GM18858 (cell line): ENCODE results near the gene LAD1.

Experiments
- ATAC-seq: cut with Tn5 transposase; IDR thresholded peaks from one replicate; pipeline ENCODE4 v1.9.1; 2021; ENCODE audit not compliant: unreplicated experiment

Gene LAD1

DNA sequence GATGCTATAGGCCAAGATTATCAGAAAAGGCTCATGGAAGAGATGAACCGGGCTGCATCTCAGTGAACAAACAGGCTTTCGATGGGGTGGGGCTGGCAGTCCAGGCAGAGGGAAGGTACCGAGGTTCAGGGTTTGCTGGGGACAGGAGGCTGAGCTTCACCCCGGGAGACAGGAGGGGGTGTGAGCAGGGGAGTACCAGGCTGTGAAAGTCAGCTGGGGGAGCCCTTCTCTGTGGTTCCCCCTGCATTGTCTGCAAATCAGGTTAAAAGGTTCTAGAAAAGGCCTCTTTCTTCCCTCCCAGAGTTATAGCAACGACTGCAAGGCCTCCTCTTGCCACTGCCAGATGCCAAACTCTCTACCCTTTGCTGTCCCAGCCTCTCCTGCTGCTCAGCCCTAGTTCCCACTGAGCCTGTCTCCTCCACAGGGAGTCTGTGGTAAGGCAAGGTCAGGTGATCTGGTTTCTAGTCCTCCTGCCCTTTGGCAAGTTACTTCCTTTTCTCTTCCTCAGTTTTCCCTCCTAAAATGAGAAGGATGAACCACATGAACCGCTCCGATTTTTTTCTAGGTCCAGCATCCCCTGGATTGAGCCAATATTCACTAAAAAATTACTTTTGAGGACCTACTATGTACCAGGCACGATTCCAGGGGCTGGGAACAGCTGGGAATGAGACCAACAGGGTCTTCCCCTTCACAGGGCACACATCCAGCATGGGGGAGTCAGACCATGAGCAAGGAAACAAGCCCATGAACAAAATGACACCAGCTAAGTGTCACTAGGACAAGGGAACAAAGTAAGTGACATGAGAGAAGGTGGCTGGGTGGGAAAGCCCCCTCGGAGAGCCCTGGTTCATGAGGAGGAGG, 7.2 kb downstream of the LAD1 start:
- no peak for ATAC-seq

DNA sequence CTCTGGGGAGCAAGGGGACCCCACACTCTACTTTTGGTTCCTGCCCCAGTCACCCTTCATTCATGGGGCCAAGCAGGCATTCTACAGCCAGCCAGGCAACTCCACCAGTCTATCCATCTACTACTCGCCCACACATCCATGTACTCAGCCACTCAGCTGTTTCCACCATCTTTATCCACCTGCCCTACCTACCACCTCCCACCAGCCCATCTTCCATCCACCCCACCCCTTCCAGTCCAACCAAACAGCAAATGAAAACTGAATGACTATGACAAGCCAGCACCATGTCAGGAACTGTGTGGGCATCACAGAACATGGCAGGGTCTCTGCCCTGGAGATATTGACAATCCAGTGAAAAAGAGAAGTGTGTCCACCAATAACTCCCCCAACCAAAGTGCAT, 7.9 kb downstream of the LAD1 start:
- no peak for ATAC-seq

DNA sequence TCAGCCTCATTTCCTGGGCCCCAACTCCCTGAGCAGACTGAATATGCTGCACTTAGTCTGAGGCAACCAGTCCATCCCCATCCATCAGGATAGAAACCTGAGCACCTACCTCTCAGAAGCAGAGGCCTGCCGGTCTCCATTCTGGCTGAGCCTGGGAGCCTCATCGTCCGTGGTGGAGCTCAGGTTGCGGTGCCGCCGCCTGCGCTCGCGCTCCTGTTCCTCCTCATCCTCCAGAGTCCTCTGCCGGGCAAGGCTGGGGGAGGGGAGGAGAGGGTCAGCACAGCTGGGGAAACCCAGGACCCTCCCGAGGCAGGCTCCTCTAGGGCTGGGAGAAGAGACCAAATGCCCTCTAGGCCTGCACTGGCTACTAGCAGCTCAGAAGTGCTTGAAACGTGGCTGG, 10.1 kb downstream of the LAD1 start:
- ATAC-seq, result no peak

DNA sequence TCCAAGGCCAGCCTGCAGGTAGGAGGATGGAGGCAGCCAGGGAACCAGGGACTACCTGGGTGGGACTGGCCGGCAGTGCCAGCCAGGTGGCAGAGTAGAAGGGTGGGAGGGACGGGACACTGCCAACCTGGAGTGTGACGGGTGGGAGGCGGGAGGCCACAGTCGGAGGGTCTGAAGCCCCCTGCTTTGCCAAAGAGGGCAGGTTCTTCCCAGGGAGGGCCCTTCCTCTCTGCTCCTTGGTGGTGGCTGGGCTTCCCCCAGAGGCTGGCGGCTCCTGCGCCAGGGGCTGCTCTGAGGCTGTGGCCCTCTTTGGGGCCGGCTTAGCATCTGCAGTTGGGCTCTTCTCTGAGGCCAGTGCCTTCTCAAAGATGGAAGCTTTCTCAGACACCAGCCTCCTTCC, 12.9 kb downstream of the LAD1 start:
- ATAC-seq, result no peak

DNA sequence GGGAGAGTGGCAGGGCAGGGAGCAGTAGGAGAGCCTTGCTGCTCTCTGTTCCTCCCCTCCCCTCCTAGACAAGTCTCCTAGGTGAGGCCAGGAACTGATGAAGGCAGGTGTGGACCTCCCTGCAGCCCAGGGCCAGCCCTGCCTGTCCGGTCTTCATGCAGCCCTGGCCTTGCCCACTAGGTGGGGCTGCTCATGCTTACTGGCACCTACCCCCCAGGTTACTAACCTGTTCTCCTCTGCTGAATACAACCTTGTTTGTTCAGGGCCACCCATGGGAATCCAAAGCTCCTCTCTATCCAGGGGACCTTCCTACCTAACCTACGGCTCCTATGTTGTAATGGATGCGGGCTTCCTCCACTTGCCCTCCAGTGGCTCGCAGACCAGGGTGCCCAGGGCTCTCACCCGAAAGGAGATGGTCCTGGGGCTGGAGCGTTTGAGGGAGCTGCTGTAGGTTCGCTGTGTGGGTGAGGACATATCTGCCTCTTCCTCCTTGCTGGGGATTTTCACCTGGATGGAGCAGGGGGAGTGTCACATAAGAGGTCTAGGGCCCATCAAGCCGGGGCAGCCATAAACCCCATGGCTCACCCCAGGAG, 13.7 kb downstream of the LAD1 start:
- no peak for ATAC-seq

GRCh38 chr1:201384406-201384782, 14.7 kb downstream of the LAD1 start:
- ATAC-seq, result no peak

- ATAC-seq, result no peak
Observed at GRCh38 chr1:201383647-201384405, 15.3 kb downstream of the LAD1 start.

DNA sequence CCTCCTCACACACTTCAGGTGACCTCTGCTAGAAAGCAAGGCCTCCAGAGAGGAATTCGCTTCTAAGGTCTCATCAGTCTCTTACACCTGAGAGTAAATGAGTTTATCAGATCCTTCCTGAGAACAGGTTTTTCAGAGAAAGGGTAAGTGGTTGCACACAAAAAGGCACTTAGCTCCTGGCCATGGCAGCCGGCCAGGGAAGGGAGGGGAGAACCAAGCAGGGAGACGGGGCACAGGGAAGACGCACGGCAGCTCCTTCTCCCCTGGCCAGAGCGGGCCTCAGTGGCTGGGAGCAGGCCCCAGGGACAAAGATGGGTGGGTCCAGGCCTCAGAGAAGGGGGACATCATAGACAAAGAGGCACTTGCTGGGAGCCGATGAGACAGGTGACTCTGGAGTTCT, 18.0 kb downstream of the LAD1 start:
- no peak for ATAC-seq

DNA sequence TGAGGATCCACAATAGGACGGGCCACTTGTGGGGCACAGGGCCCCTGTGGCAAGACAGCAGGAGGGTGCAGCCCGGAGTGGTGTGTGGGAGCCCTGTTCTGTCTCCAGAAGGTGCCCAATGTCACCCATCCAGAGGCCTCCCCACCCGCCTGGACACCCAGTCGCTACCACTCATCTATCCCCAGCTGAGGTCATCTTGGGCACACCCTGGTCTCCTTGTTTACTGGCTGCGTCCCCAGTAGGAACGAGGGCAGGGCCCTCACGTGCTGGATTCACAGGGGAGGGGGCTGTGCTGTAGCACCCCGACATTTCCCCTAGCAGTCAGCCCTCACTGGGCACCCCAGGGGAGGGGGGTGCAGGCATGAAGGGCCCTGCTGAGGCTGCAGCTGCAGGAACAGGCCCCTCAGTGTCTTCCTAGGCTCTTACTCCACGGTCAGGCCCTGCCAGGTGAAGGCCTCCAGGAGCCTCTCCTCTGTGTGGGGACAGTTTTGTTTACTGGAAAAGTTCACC, 19.3 kb downstream of the LAD1 start:
- ATAC-seq, result no peak

- ATAC-seq, result no peak
Observed at GRCh38 chr1:201378804-201379203, 20.3 kb downstream of the LAD1 start.

- ATAC-seq, result no peak
Observed at GRCh38 chr1:201377611-201378092, 21.5 kb downstream of the LAD1 start, which contains the start of gene TNNT2. TNNT2 (minus strand) TSS chr1:201377680; CDS start chr1:201373254, 4,426 bp downstream.

DNA sequence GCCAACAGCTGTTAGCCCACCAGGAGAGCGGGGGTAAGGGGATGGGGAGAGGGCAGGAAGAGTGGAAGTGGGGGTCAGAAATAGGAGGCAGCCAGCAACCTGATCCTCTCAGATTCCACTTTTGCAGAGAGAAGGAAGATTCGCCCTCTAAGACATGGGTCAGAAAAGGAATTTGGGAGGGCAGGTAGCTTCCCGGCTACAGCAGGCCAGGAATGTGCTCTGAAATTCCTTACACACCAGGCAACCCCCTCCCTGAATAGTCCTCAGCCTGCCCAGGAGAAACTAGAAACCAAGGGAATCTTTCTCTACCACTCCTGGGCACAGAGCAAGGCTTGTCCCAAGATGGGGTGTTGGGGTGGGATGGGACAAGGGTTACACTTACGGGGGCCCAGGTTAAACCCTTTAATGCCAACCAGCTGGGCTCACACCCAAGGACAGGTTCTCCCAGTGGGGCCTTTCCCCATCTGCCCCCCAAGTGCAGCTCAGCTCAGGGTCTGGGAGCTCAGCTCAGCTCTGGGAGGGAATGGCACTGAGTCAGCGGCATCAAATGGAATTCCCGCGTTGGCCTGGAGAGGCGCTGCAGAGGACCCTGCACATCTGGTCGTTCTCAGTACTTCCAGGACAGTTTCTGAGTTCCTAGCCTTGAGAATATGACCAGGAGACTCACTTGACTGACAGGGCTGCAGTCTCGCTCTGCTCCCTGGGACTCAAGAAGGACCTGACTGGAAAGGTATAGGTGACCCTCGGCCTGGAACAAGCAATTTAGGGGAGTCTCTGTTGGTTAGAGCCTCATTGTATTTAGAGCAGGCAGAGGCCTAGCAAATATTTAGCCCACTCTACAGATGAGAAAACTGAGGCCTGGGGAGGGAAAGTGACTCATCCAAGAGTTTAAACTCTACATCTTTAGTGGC, 22.4 kb downstream of the LAD1 start:
- no peak for ATAC-seq

DNA sequence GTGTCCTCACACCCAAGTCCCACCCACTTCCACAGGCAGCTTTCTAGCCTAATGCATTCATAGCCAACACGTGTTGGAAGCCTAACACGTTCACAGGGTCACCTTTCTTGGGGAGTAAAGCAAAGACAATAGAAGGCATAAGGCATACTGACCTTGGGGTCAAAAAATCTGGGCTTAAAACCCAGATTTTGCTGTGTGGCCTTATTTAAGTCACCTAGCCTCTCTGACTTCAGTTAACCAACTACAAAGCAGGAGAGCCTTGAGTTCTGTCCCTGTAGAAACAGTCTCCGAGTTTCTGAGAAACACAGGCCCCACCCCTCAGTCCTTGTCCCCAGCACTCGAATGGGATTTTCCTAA, 23.0 kb downstream of the LAD1 start:
- ATAC-seq, result no peak

- ATAC-seq, result no peak
Observed at GRCh38 chr1:201375169-201375568, 24.0 kb downstream of the LAD1 start.

DNA sequence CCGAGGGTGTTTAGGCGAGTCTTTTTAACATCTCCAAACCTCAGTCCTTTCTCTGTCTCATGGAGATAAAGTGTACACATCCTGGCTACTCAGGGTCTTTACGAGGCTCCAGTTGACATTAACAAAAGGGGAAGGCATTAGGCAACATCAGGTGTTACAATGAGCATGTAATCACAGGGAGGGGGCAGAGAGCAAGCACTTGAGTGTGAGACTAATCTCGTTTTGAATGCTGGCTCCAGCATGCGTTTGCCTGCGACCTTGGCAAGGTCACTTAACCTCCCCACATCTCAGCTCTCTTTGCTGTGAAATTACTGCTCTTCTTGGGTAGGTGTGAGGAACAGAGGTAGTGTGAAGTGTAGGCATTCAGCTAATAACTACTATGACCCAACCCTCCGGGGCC, 24.8 kb downstream of the LAD1 start:
- ATAC-seq, result no peak

GRCh38 chr1:201371792-201372191, 27.3 kb downstream of the LAD1 start:
- no peak for ATAC-seq

- ATAC-seq, result no peak
Observed at GRCh38 chr1:201371276-201371675, 27.8 kb downstream of the LAD1 start.

DNA sequence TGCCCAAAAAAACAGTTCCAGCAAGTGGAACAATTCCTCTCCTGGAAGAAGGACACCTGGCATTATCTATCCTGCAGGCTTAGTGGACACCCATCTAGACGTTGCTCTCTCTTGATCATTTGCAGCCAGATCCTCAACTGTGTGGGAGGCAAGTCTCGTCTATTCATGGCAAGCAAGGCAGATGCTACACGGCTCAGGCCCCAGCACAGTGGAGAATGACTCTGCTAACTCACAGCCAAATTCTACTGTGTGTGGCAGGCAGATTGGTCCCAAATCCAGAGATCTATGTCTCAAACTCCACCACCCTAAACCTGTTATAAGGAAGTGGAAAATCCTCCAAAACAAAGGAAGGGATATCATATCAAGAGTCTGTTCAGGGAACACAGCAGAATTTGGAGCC, 28.6 kb downstream of the LAD1 start:
- no peak for ATAC-seq

- ATAC-seq, result no peak
Observed at GRCh38 chr1:201369209-201369608, 29.9 kb downstream of the LAD1 start.

DNA sequence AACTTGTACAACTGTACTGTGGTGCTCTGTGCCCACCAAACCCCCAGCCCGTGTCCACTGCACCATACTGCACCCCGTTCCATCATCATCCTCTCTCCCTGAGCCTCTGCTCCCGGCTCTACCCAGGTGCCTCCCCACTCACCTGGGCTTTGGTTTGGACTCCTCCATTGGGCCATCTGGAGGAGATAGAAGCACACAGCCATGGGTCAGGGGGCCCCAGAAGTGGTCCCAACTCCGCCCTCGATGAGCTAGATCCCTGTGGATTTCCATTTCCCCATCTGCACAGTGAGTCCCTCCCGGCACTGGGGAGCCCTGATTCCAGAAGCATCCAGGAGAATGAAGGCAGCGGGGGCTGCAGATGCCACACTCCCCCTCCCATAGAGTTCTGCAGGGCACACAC, 32.4 kb downstream of the LAD1 start:
- ATAC-seq, result no peak

GRCh38 chr1:201365251-201365650, 33.9 kb downstream of the LAD1 start:
- no peak for ATAC-seq
